Measurements from ENCODE around the gene FAM193B. TPM values are rescaled to one million over a fixed set of nuclear protein-coding genes. Genes with fewer than 3 reads are reported as not detected.

Gene FAM193B
- total and polyA plus RNA-seq, 4 donors: 14.3 to 31.8 (median 15.8) TPM

- no peaks in the 10 kb centered on the region for H3K27me3 ChIP-seq (ENCODE audit: control insufficient read depth in 4 of 4, insufficient read depth in 4 of 4, low read length in 3 of 4)
- WGBS: 100% methylated on average over 2 of the region's 2 CpGs
Observed at GRCh38 chr5:177595991-177596774, 41.8 kb upstream of the FAM193B start.

More at GRCh38 chr5:177595991-177596774, 41.8 kb upstream of the FAM193B start:
- H3K9me3 ChIP-seq (ENCODE audit: control insufficient read depth in 4 of 4, low read length in 3 of 4): no peaks in the 10 kb centered on the region
- TF ChIP-seq ATF3 (IDR thresholded peaks at IDR 0.05) (no peak), GABPA (IDR thresholded peaks at IDR 0.05 in 1 of 2, conservative IDR thresholded peaks at IDR 0.05 in 1 of 2) (no peak), SP1 (IDR thresholded peaks at IDR 0.05) (no peak), HNF4A (conservative IDR thresholded peaks at IDR 0.05) (no peak), FOXA1 (IDR thresholded peaks at IDR 0.05) (no peak), NR2F2 (IDR thresholded peaks at IDR 0.05) (no peak), RAD21 (IDR thresholded peaks at IDR 0.05) (no peak), JUND (IDR thresholded peaks at IDR 0.05) (no peak), RXRA (IDR thresholded peaks at IDR 0.05) (no peak), ZBTB33 (IDR thresholded peaks at IDR 0.05) (no peak), EGR1 (IDR thresholded peaks at IDR 0.05; ENCODE audit: low read depth in 2 of 2) (no peak), FOXA2 (IDR thresholded peaks at IDR 0.05) (no peak), TAF1 (conservative IDR thresholded peaks at IDR 0.05) (no peak)
- TF ChIP-seq, protein P1, sequence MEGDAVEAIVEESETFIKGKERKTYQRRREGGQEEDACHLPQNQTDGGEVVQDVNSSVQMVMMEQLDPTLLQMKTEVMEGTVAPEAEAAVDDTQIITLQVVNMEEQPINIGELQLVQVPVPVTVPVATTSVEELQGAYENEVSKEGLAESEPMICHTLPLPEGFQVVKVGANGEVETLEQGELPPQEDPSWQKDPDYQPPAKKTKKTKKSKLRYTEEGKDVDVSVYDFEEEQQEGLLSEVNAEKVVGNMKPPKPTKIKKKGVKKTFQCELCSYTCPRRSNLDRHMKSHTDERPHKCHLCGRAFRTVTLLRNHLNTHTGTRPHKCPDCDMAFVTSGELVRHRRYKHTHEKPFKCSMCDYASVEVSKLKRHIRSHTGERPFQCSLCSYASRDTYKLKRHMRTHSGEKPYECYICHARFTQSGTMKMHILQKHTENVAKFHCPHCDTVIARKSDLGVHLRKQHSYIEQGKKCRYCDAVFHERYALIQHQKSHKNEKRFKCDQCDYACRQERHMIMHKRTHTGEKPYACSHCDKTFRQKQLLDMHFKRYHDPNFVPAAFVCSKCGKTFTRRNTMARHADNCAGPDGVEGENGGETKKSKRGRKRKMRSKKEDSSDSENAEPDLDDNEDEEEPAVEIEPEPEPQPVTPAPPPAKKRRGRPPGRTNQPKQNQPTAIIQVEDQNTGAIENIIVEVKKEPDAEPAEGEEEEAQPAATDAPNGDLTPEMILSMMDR (IDR thresholded peaks at IDR 0.05; ENCODE audit: low read depth, low read length, missing input control): no peak
- TF ChIP-seq, protein P2, sequence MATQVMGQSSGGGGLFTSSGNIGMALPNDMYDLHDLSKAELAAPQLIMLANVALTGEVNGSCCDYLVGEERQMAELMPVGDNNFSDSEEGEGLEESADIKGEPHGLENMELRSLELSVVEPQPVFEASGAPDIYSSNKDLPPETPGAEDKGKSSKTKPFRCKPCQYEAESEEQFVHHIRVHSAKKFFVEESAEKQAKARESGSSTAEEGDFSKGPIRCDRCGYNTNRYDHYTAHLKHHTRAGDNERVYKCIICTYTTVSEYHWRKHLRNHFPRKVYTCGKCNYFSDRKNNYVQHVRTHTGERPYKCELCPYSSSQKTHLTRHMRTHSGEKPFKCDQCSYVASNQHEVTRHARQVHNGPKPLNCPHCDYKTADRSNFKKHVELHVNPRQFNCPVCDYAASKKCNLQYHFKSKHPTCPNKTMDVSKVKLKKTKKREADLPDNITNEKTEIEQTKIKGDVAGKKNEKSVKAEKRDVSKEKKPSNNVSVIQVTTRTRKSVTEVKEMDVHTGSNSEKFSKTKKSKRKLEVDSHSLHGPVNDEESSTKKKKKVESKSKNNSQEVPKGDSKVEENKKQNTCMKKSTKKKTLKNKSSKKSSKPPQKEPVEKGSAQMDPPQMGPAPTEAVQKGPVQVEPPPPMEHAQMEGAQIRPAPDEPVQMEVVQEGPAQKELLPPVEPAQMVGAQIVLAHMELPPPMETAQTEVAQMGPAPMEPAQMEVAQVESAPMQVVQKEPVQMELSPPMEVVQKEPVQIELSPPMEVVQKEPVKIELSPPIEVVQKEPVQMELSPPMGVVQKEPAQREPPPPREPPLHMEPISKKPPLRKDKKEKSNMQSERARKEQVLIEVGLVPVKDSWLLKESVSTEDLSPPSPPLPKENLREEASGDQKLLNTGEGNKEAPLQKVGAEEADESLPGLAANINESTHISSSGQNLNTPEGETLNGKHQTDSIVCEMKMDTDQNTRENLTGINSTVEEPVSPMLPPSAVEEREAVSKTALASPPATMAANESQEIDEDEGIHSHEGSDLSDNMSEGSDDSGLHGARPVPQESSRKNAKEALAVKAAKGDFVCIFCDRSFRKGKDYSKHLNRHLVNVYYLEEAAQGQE (IDR thresholded peaks at IDR 0.05): no peak
- TF ChIP-seq, protein P3, sequence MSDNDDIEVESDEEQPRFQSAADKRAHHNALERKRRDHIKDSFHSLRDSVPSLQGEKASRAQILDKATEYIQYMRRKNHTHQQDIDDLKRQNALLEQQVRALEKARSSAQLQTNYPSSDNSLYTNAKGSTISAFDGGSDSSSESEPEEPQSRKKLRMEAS (IDR thresholded peaks at IDR 0.05): no peak
- H3K36me3 ChIP-seq (ENCODE audit: control insufficient read depth in 4 of 4, insufficient read depth in 3 of 4, low read depth in 1 of 4, low read length in 3 of 4): peaks cover 17 to 33% (median 28%) of the 10 kb centered on the region in 4 donors
- peaks cover 2 to 29% (median 16%) of the 10 kb centered on the region in 4 donors for H3K4me1 ChIP-seq (ENCODE audit: control insufficient read depth in 4 of 4, insufficient read depth in 4 of 4, low read length in 3 of 4)
- H3K4me3 ChIP-seq (ENCODE audit: low read depth in 1 of 3, low read length in 3 of 3): no peak overlapping the region
- DNase-seq (ENCODE audit: low spot score): no peak
- H3K27ac ChIP-seq (ENCODE audit: low read depth in 1 of 2, low read length in 2 of 2): no peak overlapping the region
- H3K9ac ChIP-seq (ENCODE audit: low read depth in 1 of 2, low read length in 2 of 2): no peak overlapping the region
